ENCODE results near the gene RNF133. TPM values are rescaled to one million over a fixed set of nuclear protein-coding genes. Genes with fewer than 3 reads are reported as not detected.

The RNF133 gene
- total RNA-seq, 6 experiments from 2014 or later, result not detected

GRCh38 chr7:122727759-122728158 lies 28.8 kb upstream of the RNF133 start:
- H3K36me3 Mint-ChIP-seq (ENCODE audit: low read depth), result no peaks in the 10 kb centered on the region
- H3K4me3 Mint-ChIP-seq, result no peak overlapping the region
- no peaks in the 10 kb centered on the region for H3K27me3 Mint-ChIP-seq (ENCODE audit: insufficient read depth)
- no peak overlapping the region for H3K27ac Mint-ChIP-seq
- peaks cover 11% of the 10 kb centered on the region for H3K9me3 Mint-ChIP-seq
- no peaks in the 10 kb centered on the region for H3K4me1 Mint-ChIP-seq (ENCODE audit: low read depth)
- TF ChIP-seq CTCF (IDR thresholded peaks at IDR 0.05), result no peak
- DNase-seq, result no peak

- no peak for DNase-seq
- no peaks in the 10 kb centered on the region for H3K36me3 Mint-ChIP-seq (ENCODE audit: low read depth)
Observed at GRCh38 chr7:122727354-122727753, 28.4 kb upstream of the RNF133 start.

GRCh38 chr7:122726881-122727280 lies 28.0 kb upstream of the RNF133 start:
- Mint-ChIP-seq H3K27me3 (ENCODE audit: insufficient read depth) (no peaks in the 10 kb centered on the region), H3K4me3 (no peak overlapping the region), H3K27ac (no peak overlapping the region), H3K9me3 (peaks cover 11% of the 10 kb centered on the region), H3K4me1 (ENCODE audit: low read depth) (no peaks in the 10 kb centered on the region), H3K36me3 (ENCODE audit: low read depth) (no peaks in the 10 kb centered on the region)
- no peak for DNase-seq
- no peak for TF ChIP-seq CTCF (IDR thresholded peaks at IDR 0.05)

More at GRCh38 chr7:122727354-122727753, 28.4 kb upstream of the RNF133 start:
- Mint-ChIP-seq H3K4me1 (ENCODE audit: low read depth) (no peaks in the 10 kb centered on the region), H3K4me3 (no peak overlapping the region), H3K27me3 (ENCODE audit: insufficient read depth) (no peaks in the 10 kb centered on the region), H3K9me3 (peaks cover 11% of the 10 kb centered on the region), H3K27ac (no peak overlapping the region)
- TF ChIP-seq CTCF (IDR thresholded peaks at IDR 0.05), result no peak

- H3K9me3 Mint-ChIP-seq, result peaks cover 12% of the 10 kb centered on the region
- H3K4me3 Mint-ChIP-seq, result no peak overlapping the region
- DNase-seq, result no peak
- TF ChIP-seq CTCF (IDR thresholded peaks at IDR 0.05), result no peak
- H3K4me1 Mint-ChIP-seq (ENCODE audit: low read depth), result no peaks in the 10 kb centered on the region
- H3K27me3 Mint-ChIP-seq (ENCODE audit: insufficient read depth), result no peaks in the 10 kb centered on the region
- H3K36me3 Mint-ChIP-seq (ENCODE audit: low read depth), result no peaks in the 10 kb centered on the region
- H3K27ac Mint-ChIP-seq, result no peak overlapping the region
Observed at GRCh38 chr7:122724366-122724765, 25.4 kb upstream of the RNF133 start.

GRCh38 chr7:122719010-122719578 lies 20.2 kb upstream of the RNF133 start:
- no peak for TF ChIP-seq CTCF (IDR thresholded peaks at IDR 0.05)
- no peak for DNase-seq
- H3K27ac Mint-ChIP-seq, result no peak overlapping the region
- H3K27me3 Mint-ChIP-seq (ENCODE audit: insufficient read depth), result no peaks in the 10 kb centered on the region
- no peaks in the 10 kb centered on the region for H3K36me3 Mint-ChIP-seq (ENCODE audit: low read depth)
- peaks cover 18% of the 10 kb centered on the region for H3K9me3 Mint-ChIP-seq
- no peaks in the 10 kb centered on the region for H3K4me1 Mint-ChIP-seq (ENCODE audit: low read depth)
- no peak overlapping the region for H3K4me3 Mint-ChIP-seq

Measured in HFFc6 (cell line).